SH-SY5Y (cell line): ENCODE data around the gene ZNHIT1.

Experiments used
- GATA2 ChIP-seq: IDR thresholded peaks from 2 replicates; pipeline ENCODE4 v1.6.1; 2011; ENCODE audit warnings: mild to moderate bottlenecking, low read depth, low read length
- GATA3 ChIP-seq: IDR thresholded peaks from 2 replicates; pipeline ENCODE4 v1.6.1; 2011; ENCODE audit warnings: low read depth, mild to moderate bottlenecking, low read length, moderate library complexity

The ZNHIT1 gene

GRCh38 chr7:101231644-101232043 is 13.7 kb downstream of the ZNHIT1 start:
- TF ChIP-seq GATA2 = no peak
- TF ChIP-seq GATA3 = no peak

GRCh38 chr7:101232141-101232850 is 14.3 kb downstream of the ZNHIT1 start:
- TF ChIP-seq GATA3 (no peak), GATA2 (no peak)

- TF ChIP-seq GATA2 (no peak), GATA3 (no peak)
These were observed 16.1 kb downstream of the ZNHIT1 start for GRCh38 chr7:101233907-101234547.

- no peak for TF ChIP-seq GATA2
- TF ChIP-seq GATA3 = no peak
These were observed 16.7 kb downstream of the ZNHIT1 start for GRCh38 chr7:101234636-101235035.

- TF ChIP-seq GATA3 = no peak
- no peak for TF ChIP-seq GATA2
These were observed 17.1 kb downstream of the ZNHIT1 start for GRCh38 chr7:101235050-101235449.

- TF ChIP-seq GATA2 (no peak), GATA3 (no peak)
These were observed 17.6 kb downstream of the ZNHIT1 start for GRCh38 chr7:101235522-101235921.

- no peak for TF ChIP-seq GATA3
- TF ChIP-seq GATA2 = no peak
These were observed 18.4 kb downstream of the ZNHIT1 start for GRCh38 chr7:101236292-101236835.

- no peak for TF ChIP-seq GATA3
- TF ChIP-seq GATA2 = no peak
These were observed 19.5 kb downstream of the ZNHIT1 start, which contains the start of gene CLDN15 for GRCh38 chr7:101237206-101238067. Gene CLDN15, minus strand, starts transcription at chr7:101237802. Its CDS starts 221 bp downstream, at chr7:101237581.

- no peak for TF ChIP-seq GATA2
- no peak for TF ChIP-seq GATA3
These were observed 20.5 kb downstream of the ZNHIT1 start for GRCh38 chr7:101238226-101239182.

- TF ChIP-seq GATA3 (no peak), GATA2 (no peak)
These were observed 21.4 kb downstream of the ZNHIT1 start for GRCh38 chr7:101239191-101239950.

- TF ChIP-seq GATA2 (no peak), GATA3 (no peak)
These were observed 21.9 kb downstream of the ZNHIT1 start for GRCh38 chr7:101239951-101240220.

- TF ChIP-seq GATA2 = no peak
- no peak for TF ChIP-seq GATA3
These were observed 22.5 kb downstream of the ZNHIT1 start for GRCh38 chr7:101240226-101241014.

GRCh38 chr7:101241015-101241363 is 23.0 kb downstream of the ZNHIT1 start:
- TF ChIP-seq GATA2 (no peak), GATA3 (no peak)
